LNCAP (cell line): ENCODE data around the gene SFXN1.

Source experiments
- CTCF ChIP-seq: fragments of 450-650 bp; IDR thresholded peaks from 2 replicates; pipeline ENCODE4 v1.5.1; 2017; ENCODE audit warnings: mild to moderate bottlenecking

SFXN1 gene

DNA sequence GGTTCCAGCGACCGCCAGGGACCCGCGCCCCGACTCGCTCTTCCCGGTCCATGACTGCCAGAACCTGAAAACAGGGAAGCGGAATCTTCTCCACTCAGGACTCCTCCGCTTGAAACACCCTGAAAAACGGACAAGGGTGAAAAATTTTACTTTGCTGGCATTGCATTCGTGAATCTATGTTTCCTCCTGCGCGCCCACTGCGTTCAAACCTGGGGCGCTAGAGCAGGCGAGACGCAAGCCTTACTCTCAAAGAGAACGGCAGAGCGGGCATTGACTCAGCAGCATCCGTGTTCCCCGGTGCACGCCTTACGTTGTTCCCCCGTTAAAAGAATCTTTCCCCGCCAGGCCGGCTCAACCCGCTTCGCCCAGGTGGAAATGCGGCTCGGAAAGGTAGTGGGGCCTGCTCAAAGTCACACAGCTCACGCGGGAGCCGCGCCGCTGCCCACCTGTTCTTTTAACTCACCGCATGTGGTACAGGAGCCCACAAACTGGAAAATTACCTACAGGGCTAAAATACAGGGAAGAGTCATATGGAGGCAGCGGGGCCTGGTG lies 33.4 kb upstream of the SFXN1 start:
- peak; percentile 27; the same call in 1 of the 2 replicates for TF ChIP-seq CTCF

- no peak for TF ChIP-seq CTCF
Observed at GRCh38 chr5:175447571-175447970, 30.8 kb upstream of the SFXN1 start.

- TF ChIP-seq CTCF, result no peak
Observed at GRCh38 chr5:175448276-175448675, 30.1 kb upstream of the SFXN1 start.

- no peak for TF ChIP-seq CTCF
Observed at GRCh38 chr5:175452166-175452565, 26.2 kb upstream of the SFXN1 start.

DNA sequence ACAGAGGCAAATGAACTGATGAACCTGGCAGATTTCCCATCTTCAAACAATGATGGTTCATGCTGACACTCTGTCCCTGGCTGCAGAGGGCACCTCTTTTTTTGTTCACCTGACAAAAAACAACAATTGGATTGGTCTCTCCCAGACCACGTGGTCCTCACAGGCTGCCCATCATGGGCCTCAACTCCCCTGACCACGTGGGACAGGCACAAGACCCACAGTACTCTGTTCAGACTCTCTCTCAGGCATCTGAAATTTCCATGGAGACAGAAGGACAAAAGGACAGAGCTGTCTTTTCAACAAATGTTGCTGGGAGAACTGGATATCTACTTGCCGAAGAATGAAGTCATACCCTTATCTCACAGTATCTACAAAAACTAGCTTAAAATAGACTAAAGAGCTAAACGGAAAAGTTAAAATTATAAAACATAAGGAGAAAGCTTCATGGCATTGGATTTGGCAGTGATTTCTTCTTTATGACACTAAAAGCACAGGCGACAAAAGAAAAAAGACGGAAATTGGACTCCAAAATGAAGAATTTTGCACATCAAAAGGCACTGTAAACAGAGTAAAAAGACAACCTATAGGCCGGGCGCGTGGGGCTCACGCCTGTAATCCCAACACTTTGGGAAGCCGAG lies 22.1 kb upstream of the SFXN1 start:
- no peak for TF ChIP-seq CTCF

- no peak for TF ChIP-seq CTCF
Observed at GRCh38 chr5:175457466-175457865, 20.9 kb upstream of the SFXN1 start.

- peak; percentile 69 for TF ChIP-seq CTCF
Observed at GRCh38 chr5:175460126-175460525, 18.2 kb upstream of the SFXN1 start.

DNA sequence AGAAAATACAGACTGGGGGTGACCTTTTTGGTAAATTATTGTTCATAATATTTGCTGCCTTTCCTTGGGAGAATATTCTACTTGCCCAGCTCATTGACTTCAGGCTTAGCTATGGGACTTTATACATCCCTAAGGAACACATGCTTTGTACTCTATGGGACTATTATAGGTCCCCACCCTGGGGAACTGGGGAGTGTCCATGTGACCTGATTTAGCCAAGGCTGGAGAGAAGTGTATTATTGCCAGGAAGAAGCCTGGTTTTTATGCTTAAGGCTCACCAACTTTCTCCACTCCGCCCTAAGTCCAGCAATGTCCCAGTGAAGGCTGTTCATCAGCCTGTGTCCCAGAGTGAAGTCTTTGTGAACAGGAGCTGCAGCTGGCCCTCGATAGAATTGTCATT lies 17.8 kb upstream of the SFXN1 start:
- TF ChIP-seq CTCF, result no peak
